Heart left ventricle (tissue), 16 donors: ENCODE data around the gene C1orf167. TPM values are rescaled to one million over a fixed set of nuclear protein-coding genes. Genes with fewer than 3 reads are reported as not detected.

Source experiments
- ATAC-seq, 4 donors: fragments of 200-7000 bp; cut with Tn5 transposase; one replicate each; pipeline ENCODE4 v1.9.1; 2020 to 2022; ENCODE audit warnings: moderate library complexity in 4 of 4, mild to moderate bottlenecking in 3 of 4, moderate number of reproducible peaks in 1 of 4
- DNase-seq, 5 donors: peaks; one replicate each; pipeline ENCODE4 v3.0.0-alpha.2; 2020
- H3K27ac ChIP-seq, 12 donors: fragments of 200-600 bp; sonication (generic) in 4 of 12; one replicate each; pipeline versions ENCODE4 v1.5.0 to v1.8.0; 2016 to 2022; ENCODE audit warnings: mild to moderate bottlenecking in 2 of 12
- H3K27me3 ChIP-seq, 9 donors: fragments of 200-600 bp; sonication (generic) in 2 of 9; one replicate each; pipeline versions ENCODE4 v1.5.1 to v1.8.0; 2016 to 2022; ENCODE audit warnings: mild to moderate bottlenecking in 3 of 9
- H3K36me3 ChIP-seq, 9 donors: fragments of 200-600 bp; sonication (generic) in 2 of 9; one replicate each; pipeline versions ENCODE4 v1.5.0 to v1.8.0; 2018 to 2022; ENCODE audit warnings: mild to moderate bottlenecking in 2 of 9
- H3K4me1 ChIP-seq, 12 donors: fragments of 200-600 bp; sonication (generic) in 4 of 12; one replicate each; pipeline versions ENCODE4 v1.5.0 to v1.8.0; 2016 to 2022; ENCODE audit warnings: mild to moderate bottlenecking in 3 of 12
- H3K4me3 ChIP-seq, 12 donors: fragments of 200-600 bp; sonication (generic) in 4 of 12; one replicate each; pipeline versions ENCODE4 v1.5.0 to v1.8.0; 2017 to 2022; ENCODE audit warnings: mild to moderate bottlenecking in 9 of 12, moderate library complexity in 4 of 12
- H3K9me3 ChIP-seq, 12 donors: fragments of 200-600 bp; sonication (generic) in 4 of 12; one replicate each; pipeline versions ENCODE4 v1.5.0 to v1.8.0; 2016 to 2022; ENCODE audit warnings: mild to moderate bottlenecking in 1 of 12
- CTCF ChIP-seq, 12 donors: fragments of 200-600 bp; sonication (generic) in 4 of 12; IDR thresholded peaks; one replicate each; pipeline versions ENCODE4 v1.5.0 to v1.8.0; 2018 to 2022; ENCODE audit warnings: antibody characterized with exemption in 12 of 12, mild to moderate bottlenecking in 5 of 12
- POLR2A ChIP-seq, 2 donors: fragments of 450-650 bp; IDR thresholded peaks; one replicate each; pipeline ENCODE4 v1.6.1; 2017; ENCODE audit warnings: antibody characterized with exemption in 2 of 2, mild to moderate bottlenecking in 2 of 2, moderate library complexity in 2 of 2
- WGBS, 4 donors: extraction: QIAGEN DNeasy Blood & Tissue Kit in 2 of 4; methylation state at CpG; one replicate each; pipeline versions ENCODE4 v1.1.5 to v1.1.7; 2013 to 2018; 5-methylcytosine and 5-hydroxymethylcytosine counted together
- intact Hi-C, 10 donors: fragments of 100-400 bp; cut with DNase I; formaldehyde crosslinking; loops; one replicate each; pipeline versions ENCODE4 v1.11.1 to v1.14.2; 2022
- polyA plus RNA-seq, 2 donors: library from polyadenylated mRNA; stranded (reverse); fragments of 200-250 nt; gene quantifications; one replicate each; pipeline ENCODE4 v1.2.3, GENCODE V29; 2013
- total RNA-seq, 9 donors: library from RNA; depleted of rRNA in 2 of 9; stranded (reverse); fragments of >200 nt in 2 of 9; fragmentation: NEBNext Ultra II Directional in 3 of 9; extraction: Animal tissue kit (Norgen Biotek cat#: 25700) in 3 of 9; gene quantifications; one replicate each; pipeline versions ENCODE4 v1.1.0 to v1.2.4, GENCODE V29; 2016 to 2023
- donor health status: ischemic (EF 13 %, LVEDD 7.1; RV severe dilation, severe dysfunction).
- donor health status: healthy with polysubstance abuse.
- donor health status: DM: no; HTN: yes; CAD: no.
- donor health status: DM: no; HTN: no; CAD: no.
- donor health status: ischemic (EF 25% LVEDD 6.9; RV normal size, moderate dysfunction).
- donor health status: ischemic (EF 25% LVEDD 5.7; RV mildly dilated, moderate dysfunction).
- donor health status: healthy.
- donor health status: DM: yes; HTN: yes; CAD: no.
- donor health status: ischemic (EF 35%, LVEDD 5.7; RV mildly dilated, moderate dysfunction).
- donor health status: nonischemic (EF 11% LVEDD 7.7; RV severe dilation, severe dysfunction).
- donor health status: DM: yes; HTN: yes; CAD: no.
- donor health status: PGD.
- donor health status: ischemic (EF 29% LVEDD 5.4; RV normal size, mild dysfunction).
- donor health status: nonischemic (EF 23%, LVEDD 6.1; RV moderate dilation, normal function).

Gene C1orf167
- total and polyA plus RNA-seq, 11 donors: 1.5 to 7.6 (median 3.8) TPM

GRCh38 chr1:11752359-11753088 is 9.5 kb upstream of the C1orf167 start:
- H3K27ac ChIP-seq: no peak overlapping the region
- H3K4me1 ChIP-seq: peaks cover 0 to 5% (median 0%) of the 10 kb centered on the region in 12 donors
- H3K4me3 ChIP-seq: no peak overlapping the region
- no peaks in the 10 kb centered on the region for H3K27me3 ChIP-seq
- peaks cover 0 to 37% (median 19%) of the 10 kb centered on the region in 9 donors for H3K36me3 ChIP-seq
- ATAC-seq: no peak
- intact Hi-C loops: no loop called here
- H3K9me3 ChIP-seq: no peaks in the 10 kb centered on the region
- TF ChIP-seq CTCF (IDR thresholded peaks at IDR 0.05) (no peak), POLR2A (IDR thresholded peaks at IDR 0.05) (no peak)
- peak in 1 of 5 donors; percentile 33 for DNase-seq
- WGBS, 4 donors: 68 to 74% (median 71%) methylated on average over 16 to 17 of the region's 17 CpGs

DNA sequence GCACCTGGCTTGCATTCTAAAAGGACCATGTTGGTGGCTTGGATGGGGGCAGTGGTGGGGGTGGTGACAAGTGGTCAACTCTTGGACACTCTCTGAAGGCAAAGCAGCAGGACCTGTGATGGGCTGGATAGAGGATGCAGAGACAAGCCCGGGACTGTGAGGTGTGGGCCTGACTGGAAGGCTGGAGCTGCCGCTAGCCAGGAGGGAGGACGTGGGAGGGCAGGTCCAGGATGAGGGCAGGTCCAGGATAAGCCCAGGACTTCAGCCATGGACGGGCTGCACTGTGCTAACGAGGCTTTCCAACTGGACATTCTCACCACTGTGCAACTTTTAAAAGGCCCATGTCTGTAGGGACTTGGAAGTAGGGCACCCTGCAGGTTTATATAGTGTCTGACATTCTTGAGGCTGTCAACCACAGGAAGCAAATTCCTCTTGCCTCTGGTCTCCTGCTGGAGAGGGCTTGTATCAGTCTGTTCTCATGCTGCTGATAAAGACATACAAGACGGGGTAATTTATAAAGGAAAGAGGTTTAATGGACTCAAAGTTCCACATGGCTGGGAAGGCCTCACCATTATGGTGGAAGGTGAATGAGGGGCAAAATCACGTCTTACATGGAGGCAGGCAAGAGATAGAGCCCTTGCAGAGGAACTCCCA is 8.3 kb upstream of the C1orf167 start:
- H3K4me3 ChIP-seq: no peak overlapping the region
- no peak overlapping the region for H3K27ac ChIP-seq
- ATAC-seq: peak in 1 of 4 donors; percentile 13
- DNase-seq: peak in 1 of 5 donors; percentile 37
- TF ChIP-seq POLR2A (IDR thresholded peaks at IDR 0.05) (no peak), CTCF (IDR thresholded peaks at IDR 0.05) (no peak)
- H3K36me3 ChIP-seq: peaks cover 0 to 25% (median 16%) of the 10 kb centered on the region in 9 donors
- H3K9me3 ChIP-seq: no peaks in the 10 kb centered on the region
- intact Hi-C loops: no loop called here
- H3K4me1 ChIP-seq: peaks cover 0 to 5% (median 0%) of the 10 kb centered on the region in 12 donors
- WGBS, 4 donors: 50 to 58% (median 52%) methylated on average over 7 of the region's 7 CpGs
- H3K27me3 ChIP-seq: no peaks in the 10 kb centered on the region

GRCh38 chr1:11757047-11757446 is 4.9 kb upstream of the C1orf167 start:
- TF ChIP-seq POLR2A (IDR thresholded peaks at IDR 0.05): no peak
- intact Hi-C loops: no loop called here
- no peaks in the 10 kb centered on the region for H3K36me3 ChIP-seq
- peaks cover 0 to 4% (median 0%) of the 10 kb centered on the region in 12 donors for H3K4me1 ChIP-seq
- no peak overlapping the region for H3K27ac ChIP-seq
- no peak overlapping the region for H3K4me3 ChIP-seq
- peaks cover 6 to 12% (median 9%) of the 10 kb centered on the region in 9 donors for H3K27me3 ChIP-seq
- WGBS, 4 donors: 92 to 100% (median 96%) methylated on average over 1 of the region's 1 CpG
- no peaks in the 10 kb centered on the region for H3K9me3 ChIP-seq
- DNase-seq (no peak), ATAC-seq (no peak)

GRCh38 chr1:11759791-11760190 is 2.2 kb upstream of the C1orf167 start:
- TF ChIP-seq CTCF (IDR thresholded peaks at IDR 0.05) (no peak), POLR2A (IDR thresholded peaks at IDR 0.05) (no peak)
- Histone ChIP-seq H3K4me1 (peaks cover 0 to 6% (median 0%) of the 10 kb centered on the region in 12 donors), H3K4me3 (no peak overlapping the region), H3K27ac (no peak overlapping the region), H3K36me3 (no peaks in the 10 kb centered on the region), H3K27me3 (peaks cover 6 to 21% (median 14%) of the 10 kb centered on the region in 9 donors), H3K9me3 (no peaks in the 10 kb centered on the region)
- ATAC-seq: no peak
- 92 to 94% (median 92%) methylated on average over 4 of the region's 4 CpGs for WGBS, 4 donors
- DNase-seq: no peak
- intact Hi-C loops: no loop called here
